NCI-H526 (cell line): Measurements from ENCODE around the gene ALK.

Source experiments
- DNase-seq, 2 experiments: peaks; one replicate each; lab custom pipeline; 2025; lab: John Stamatoyannopoulos, UW

ALK gene

GRCh38 chr2:29575370-29575890 lies 346.0 kb downstream of the ALK start:
- no peak for DNase-seq

GRCh38 chr2:29573612-29574011 lies 347.8 kb downstream of the ALK start:
- no peak for DNase-seq

- DNase-seq = no peak
Measured at GRCh38 chr2:29573147-29573546, 348.2 kb downstream of the ALK start.

GRCh38 chr2:29570539-29570938 lies 350.8 kb downstream of the ALK start:
- DNase-seq = no peak

- no peak for DNase-seq
Measured at GRCh38 chr2:29567906-29568520, 353.4 kb downstream of the ALK start.

- no peak for DNase-seq
Measured at GRCh38 chr2:29563697-29564096, 357.7 kb downstream of the ALK start.

- DNase-seq = peak in 1 of 2 experiments; percentile 1
Measured at GRCh38 chr2:29562896-29563295, 358.5 kb downstream of the ALK start.

GRCh38 chr2:29562319-29562718 lies 359.1 kb downstream of the ALK start:
- DNase-seq = no peak

- DNase-seq = no peak
Measured at GRCh38 chr2:29561628-29562027, 359.8 kb downstream of the ALK start.

GRCh38 chr2:29561181-29561580 lies 360.2 kb downstream of the ALK start:
- DNase-seq = no peak

GRCh38 chr2:29560566-29560965 lies 360.8 kb downstream of the ALK start:
- DNase-seq = no peak

- DNase-seq = no peak
Measured at GRCh38 chr2:29560030-29560429, 361.4 kb downstream of the ALK start.

GRCh38 chr2:29559578-29559977 lies 361.8 kb downstream of the ALK start:
- DNase-seq = no peak

- no peak for DNase-seq
Measured at GRCh38 chr2:29558097-29558496, 363.3 kb downstream of the ALK start.

GRCh38 chr2:29557268-29557667 lies 364.1 kb downstream of the ALK start:
- no peak for DNase-seq

GRCh38 chr2:29549069-29549380 lies 372.4 kb downstream of the ALK start:
- no peak for DNase-seq

GRCh38 chr2:29544917-29545316 lies 376.5 kb downstream of the ALK start:
- DNase-seq = no peak

- no peak for DNase-seq
Measured at GRCh38 chr2:29544031-29544430, 377.4 kb downstream of the ALK start.

- no peak for DNase-seq
Measured at GRCh38 chr2:29535188-29535587, 386.2 kb downstream of the ALK start.

- DNase-seq = no peak
Measured at GRCh38 chr2:29532436-29532835, 388.9 kb downstream of the ALK start.

GRCh38 chr2:29531626-29532025 lies 389.8 kb downstream of the ALK start:
- no peak for DNase-seq

GRCh38 chr2:29530281-29530680 lies 391.1 kb downstream of the ALK start:
- DNase-seq = no peak

GRCh38 chr2:29528891-29529520 lies 392.4 kb downstream of the ALK start:
- DNase-seq = peak in 1 of 2 experiments; percentile 4

GRCh38 chr2:29528371-29528770 lies 393.0 kb downstream of the ALK start:
- DNase-seq = no peak
